GM12873 (cell line): ENCODE results near the gene PPP6R2.

Source experiments
- CTCF ChIP-seq: IDR thresholded peaks from 2 replicates; pipeline ENCODE4 v1.5.1; 2012; ENCODE audit warnings: low read depth, mild to moderate bottlenecking, moderate library complexity, low read length, control low read depth; ENCODE audit not compliant: insufficient read depth; ENCODE audit errors: missing control alignments

PPP6R2 gene

DNA sequence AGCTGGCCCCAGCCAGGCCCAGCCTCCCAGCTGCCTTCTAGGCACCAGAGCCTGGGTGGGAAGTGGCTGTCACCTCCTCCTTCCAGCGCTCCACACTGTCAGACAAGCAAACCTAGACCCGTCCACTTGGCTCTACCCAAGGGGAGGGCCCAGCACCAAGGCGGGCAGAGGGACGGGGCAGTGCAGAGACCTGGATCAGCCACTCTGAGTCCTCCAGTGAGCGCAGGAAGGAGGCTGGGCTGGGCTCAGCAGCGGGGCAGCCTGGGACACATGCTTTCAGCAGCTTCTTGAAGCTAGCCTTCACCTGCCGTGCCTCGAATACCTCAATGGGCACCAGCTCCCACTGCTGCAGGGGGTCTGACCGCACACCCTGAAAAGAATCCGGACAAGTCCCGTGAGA lies 112.9 kb downstream of the PPP6R2 start:
- no peak for TF ChIP-seq CTCF

DNA sequence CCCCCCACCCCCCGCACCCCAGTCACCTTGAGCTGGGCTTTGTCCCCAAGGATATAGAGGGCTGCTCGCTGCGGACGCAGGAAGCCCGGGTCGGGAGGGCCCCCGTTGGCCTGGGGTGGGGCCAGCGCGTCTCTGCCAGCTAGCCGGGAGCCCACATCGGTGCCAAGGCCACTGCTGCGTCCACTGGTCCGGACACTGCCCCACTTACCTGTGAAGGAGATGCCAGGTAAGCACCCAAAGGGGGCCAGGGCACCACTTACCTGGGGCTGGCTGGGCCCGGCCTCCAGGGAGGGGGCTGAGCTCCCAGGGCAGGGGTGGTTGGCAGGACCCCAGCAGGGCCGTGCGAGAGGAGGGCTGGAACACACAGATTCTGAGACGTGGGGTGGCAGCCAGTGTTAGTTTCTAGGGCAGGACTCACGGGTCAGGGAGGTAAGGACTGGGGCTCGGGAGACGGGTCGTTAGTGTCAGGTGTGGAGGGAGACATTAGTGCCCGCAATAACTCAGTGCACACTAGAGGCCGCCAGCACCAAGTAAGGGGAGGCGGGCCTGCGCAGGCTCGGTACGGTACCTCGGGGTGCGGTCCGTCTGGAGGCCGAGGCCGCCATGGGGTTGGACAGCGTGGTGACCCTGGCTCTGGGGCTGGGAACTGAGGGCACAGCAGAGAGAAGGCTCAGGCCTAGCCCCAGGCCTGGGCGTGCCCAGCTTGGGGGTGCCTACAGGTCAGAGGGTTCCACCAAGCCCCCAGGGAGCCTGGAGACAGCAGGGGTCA lies 113.5 kb downstream of the PPP6R2 start:
- peak; percentile 43 for TF ChIP-seq CTCF

DNA sequence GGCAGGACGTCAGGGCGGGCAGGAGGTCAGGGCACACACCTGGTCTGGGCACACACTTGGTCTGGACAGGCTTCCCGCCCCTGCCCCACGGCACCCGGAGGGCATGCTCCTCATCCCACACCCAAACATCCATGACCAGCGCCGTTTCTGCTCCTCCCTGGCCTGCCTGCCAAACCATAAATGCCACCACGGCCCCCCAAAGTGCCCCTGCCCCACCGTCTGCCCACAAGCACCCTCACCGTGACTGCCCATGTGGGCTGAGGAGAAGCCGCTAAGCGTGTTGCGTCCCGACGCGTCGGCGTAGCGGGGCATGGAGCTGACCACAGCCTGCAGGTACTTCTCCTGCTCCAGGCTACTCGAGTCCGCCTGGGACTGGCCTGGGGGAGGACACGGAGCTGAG lies 115.9 kb downstream of the PPP6R2 start:
- no peak for TF ChIP-seq CTCF

- TF ChIP-seq CTCF: peak; percentile 11
These were observed 116.5 kb downstream of the PPP6R2 start for GRCh38 chr22:50459496-50460140.

GRCh38 chr22:50460938-50461337 lies 117.8 kb downstream of the PPP6R2 start:
- no peak for TF ChIP-seq CTCF

- TF ChIP-seq CTCF: no peak
These were observed 118.4 kb downstream of the PPP6R2 start for GRCh38 chr22:50461536-50461935.

- no peak for TF ChIP-seq CTCF
These were observed 118.9 kb downstream of the PPP6R2 start for GRCh38 chr22:50461979-50462540.
